ENCODE measurements around the gene TBC1D22A. TPM values are rescaled to one million over a fixed set of nuclear protein-coding genes. Genes with fewer than 3 reads are reported as not detected.

The TBC1D22A gene
- total and polyA plus RNA-seq, 4 donors = 4.1 to 12.4 (median 8.4) TPM

GRCh38 chr22:46812034-46812605 lies 49.7 kb downstream of the TBC1D22A start:
- H3K27me3 ChIP-seq (ENCODE audit: control insufficient read depth in 4 of 4, insufficient read depth in 4 of 4, low read length in 3 of 4) = no peaks in the 10 kb centered on the region
- H3K27ac ChIP-seq (ENCODE audit: low read depth in 1 of 2, low read length in 2 of 2) = no peak overlapping the region
- TF ChIP-seq, protein P1, sequence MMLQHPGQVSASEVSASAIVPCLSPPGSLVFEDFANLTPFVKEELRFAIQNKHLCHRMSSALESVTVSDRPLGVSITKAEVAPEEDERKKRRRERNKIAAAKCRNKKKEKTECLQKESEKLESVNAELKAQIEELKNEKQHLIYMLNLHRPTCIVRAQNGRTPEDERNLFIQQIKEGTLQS (IDR thresholded peaks at IDR 0.05) = no peak
- TF ChIP-seq GABPA (IDR thresholded peaks at IDR 0.05 in 1 of 2, conservative IDR thresholded peaks at IDR 0.05 in 1 of 2) = no peak
- no peak for TF ChIP-seq EGR1 (IDR thresholded peaks at IDR 0.05; ENCODE audit: low read depth in 2 of 2)
- no peak for TF ChIP-seq HNF4G (IDR thresholded peaks at IDR 0.05)
- TF ChIP-seq YY1 (IDR thresholded peaks at IDR 0.05) = no peak
- TF ChIP-seq, protein P2, sequence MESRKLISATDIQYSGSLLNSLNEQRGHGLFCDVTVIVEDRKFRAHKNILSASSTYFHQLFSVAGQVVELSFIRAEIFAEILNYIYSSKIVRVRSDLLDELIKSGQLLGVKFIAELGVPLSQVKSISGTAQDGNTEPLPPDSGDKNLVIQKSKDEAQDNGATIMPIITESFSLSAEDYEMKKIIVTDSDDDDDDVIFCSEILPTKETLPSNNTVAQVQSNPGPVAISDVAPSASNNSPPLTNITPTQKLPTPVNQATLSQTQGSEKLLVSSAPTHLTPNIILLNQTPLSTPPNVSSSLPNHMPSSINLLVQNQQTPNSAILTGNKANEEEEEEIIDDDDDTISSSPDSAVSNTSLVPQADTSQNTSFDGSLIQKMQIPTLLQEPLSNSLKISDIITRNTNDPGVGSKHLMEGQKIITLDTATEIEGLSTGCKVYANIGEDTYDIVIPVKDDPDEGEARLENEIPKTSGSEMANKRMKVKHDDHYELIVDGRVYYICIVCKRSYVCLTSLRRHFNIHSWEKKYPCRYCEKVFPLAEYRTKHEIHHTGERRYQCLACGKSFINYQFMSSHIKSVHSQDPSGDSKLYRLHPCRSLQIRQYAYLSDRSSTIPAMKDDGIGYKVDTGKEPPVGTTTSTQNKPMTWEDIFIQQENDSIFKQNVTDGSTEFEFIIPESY (IDR thresholded peaks at IDR 0.05) = no peak
- no peak for TF ChIP-seq RAD21 (IDR thresholded peaks at IDR 0.05)
- no peak for TF ChIP-seq JUND (IDR thresholded peaks at IDR 0.05)
- no peak for TF ChIP-seq NR2F2 (IDR thresholded peaks at IDR 0.05)
- DNase-seq (ENCODE audit: low spot score) = no peak
- peaks cover 11 to 23% (median 18%) of the 10 kb centered on the region in 4 donors for H3K4me1 ChIP-seq (ENCODE audit: control insufficient read depth in 4 of 4, insufficient read depth in 4 of 4, low read length in 3 of 4)
- H3K9ac ChIP-seq (ENCODE audit: low read depth in 1 of 2, low read length in 2 of 2) = no peak overlapping the region
- H3K4me3 ChIP-seq (ENCODE audit: low read depth in 1 of 3, low read length in 3 of 3) = no peak overlapping the region
- 88% methylated on average over 10 of the region's 10 CpGs for WGBS
- H3K36me3 ChIP-seq (ENCODE audit: control insufficient read depth in 4 of 4, insufficient read depth in 3 of 4, low read depth in 1 of 4, low read length in 3 of 4) = no peaks in the 10 kb centered on the region
- no peaks in the 10 kb centered on the region for H3K9me3 ChIP-seq (ENCODE audit: control insufficient read depth in 4 of 4, low read length in 3 of 4)

- H3K36me3 ChIP-seq (ENCODE audit: control insufficient read depth in 4 of 4, insufficient read depth in 3 of 4, low read depth in 1 of 4, low read length in 3 of 4) = no peaks in the 10 kb centered on the region
- 90% methylated on average over 13 of the region's 13 CpGs for WGBS
- DNase-seq (ENCODE audit: low spot score) = no peak
These were observed 50.3 kb downstream of the TBC1D22A start for GRCh38 chr22:46812788-46813187.

DNA sequence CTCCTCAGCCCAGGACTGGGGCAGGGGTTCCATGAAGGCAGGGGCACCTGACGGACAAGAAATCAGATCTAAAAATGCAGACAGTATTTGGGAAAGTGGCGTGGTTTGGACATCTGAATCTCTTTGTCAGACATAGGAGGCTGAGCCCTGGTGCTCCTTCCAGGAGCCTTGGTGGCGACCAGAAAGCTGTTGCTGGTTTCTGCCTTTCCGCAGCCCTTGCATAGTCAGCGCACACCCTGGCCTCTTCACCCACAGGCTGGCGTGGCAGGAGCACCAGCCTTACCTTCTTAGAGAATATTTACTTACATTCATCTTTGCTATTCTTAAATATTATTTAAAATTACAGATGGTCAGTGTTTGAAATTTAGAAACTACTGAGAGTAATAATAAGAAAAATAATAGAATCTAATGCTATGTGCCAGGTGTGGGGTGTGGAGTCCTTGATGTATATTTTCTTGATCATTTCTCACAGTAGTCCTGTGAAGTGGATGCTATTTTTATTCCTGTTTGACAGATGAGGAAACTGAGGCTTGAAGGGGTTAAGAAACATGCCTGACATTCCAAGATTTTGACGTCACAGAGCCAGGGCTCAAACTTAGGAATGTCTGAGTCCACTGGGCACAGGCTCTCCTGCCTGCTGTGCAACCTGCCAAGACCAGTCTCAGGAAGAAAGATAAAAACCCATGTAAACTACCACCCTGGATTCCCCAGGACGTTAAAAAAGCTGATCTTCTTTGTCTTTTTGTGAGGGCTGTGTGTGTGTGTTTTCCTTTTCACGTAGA lies 51.6 kb downstream of the TBC1D22A start:
- TF ChIP-seq CTCF (IDR thresholded peaks at IDR 0.05; ENCODE audit: low read depth, low read length, missing input control) = no peak
- TF ChIP-seq HNF4A (conservative IDR thresholded peaks at IDR 0.05) = no peak
- no peak for TF ChIP-seq YY1 (IDR thresholded peaks at IDR 0.05)
- no peak for TF ChIP-seq RAD21 (IDR thresholded peaks at IDR 0.05)
- no peak for TF ChIP-seq HNF4G (IDR thresholded peaks at IDR 0.05)
- TF ChIP-seq GABPA (IDR thresholded peaks at IDR 0.05 in 1 of 2, conservative IDR thresholded peaks at IDR 0.05 in 1 of 2) = no peak
- no peak for TF ChIP-seq FOXA2 (IDR thresholded peaks at IDR 0.05)
- TF ChIP-seq SP1 (IDR thresholded peaks at IDR 0.05) = no peak
- TF ChIP-seq FOXA1 (IDR thresholded peaks at IDR 0.05) = no peak
- Histone ChIP-seq H3K4me1 (ENCODE audit: control insufficient read depth in 4 of 4, insufficient read depth in 4 of 4, low read length in 3 of 4) (peaks cover 11 to 26% (median 18%) of the 10 kb centered on the region in 4 donors), H3K9me3 (ENCODE audit: control insufficient read depth in 4 of 4, low read length in 3 of 4) (no peaks in the 10 kb centered on the region), H3K36me3 (ENCODE audit: control insufficient read depth in 4 of 4, insufficient read depth in 3 of 4, low read depth in 1 of 4, low read length in 3 of 4) (no peaks in the 10 kb centered on the region), H3K27ac (ENCODE audit: low read depth in 1 of 2, low read length in 2 of 2) (no peak overlapping the region), H3K27me3 (ENCODE audit: control insufficient read depth in 4 of 4, insufficient read depth in 4 of 4, low read length in 3 of 4) (no peaks in the 10 kb centered on the region), H3K9ac (ENCODE audit: low read depth in 1 of 2, low read length in 2 of 2) (no peak overlapping the region), H3K4me3 (ENCODE audit: low read depth in 1 of 3, low read length in 3 of 3) (no peak overlapping the region)
- 72% methylated on average over 9 of the region's 9 CpGs for WGBS
- no peak for DNase-seq (ENCODE audit: low spot score)

More at GRCh38 chr22:46812788-46813187, 50.3 kb downstream of the TBC1D22A start:
- no peaks in the 10 kb centered on the region for H3K9me3 ChIP-seq (ENCODE audit: control insufficient read depth in 4 of 4, low read length in 3 of 4)
- H3K27me3 ChIP-seq (ENCODE audit: control insufficient read depth in 4 of 4, insufficient read depth in 4 of 4, low read length in 3 of 4) = no peaks in the 10 kb centered on the region
- no peak overlapping the region for H3K9ac ChIP-seq (ENCODE audit: low read depth in 1 of 2, low read length in 2 of 2)
- no peak overlapping the region for H3K4me3 ChIP-seq (ENCODE audit: low read depth in 1 of 3, low read length in 3 of 3)
- TF ChIP-seq FOXA1 (IDR thresholded peaks at IDR 0.05) = no peak
- TF ChIP-seq HNF4A (conservative IDR thresholded peaks at IDR 0.05) = no peak
- H3K4me1 ChIP-seq (ENCODE audit: control insufficient read depth in 4 of 4, insufficient read depth in 4 of 4, low read length in 3 of 4) = peaks cover 11 to 26% (median 18%) of the 10 kb centered on the region in 4 donors
- no peak overlapping the region for H3K27ac ChIP-seq (ENCODE audit: low read depth in 1 of 2, low read length in 2 of 2)
